Muscle layer of colon (tissue), 2 donors: ENCODE measurements around the gene SELENOH.
A peak's percentile ranks its signal among the peaks of the same experiment; 100 is the strongest.

Experiments
- H3K27ac ChIP-seq: one replicate; pipeline ENCODE4 v1.7.0; 2013; ENCODE audit warnings: low read depth, mild to moderate bottlenecking, low read length, moderate library complexity
- H3K27me3 ChIP-seq, 2 donors: one replicate each; pipeline ENCODE4 v1.7.0; 2013; ENCODE audit warnings: low read length in 2 of 2, mild to moderate bottlenecking in 2 of 2; ENCODE audit not compliant: insufficient read depth in 2 of 2, control insufficient read depth in 1 of 2
- H3K36me3 ChIP-seq: one replicate; pipeline ENCODE4 v1.7.0; 2013; ENCODE audit warnings: mild to moderate bottlenecking, low read length; ENCODE audit not compliant: insufficient read depth
- H3K4me1 ChIP-seq: one replicate; pipeline ENCODE4 v1.7.0; 2013; ENCODE audit warnings: mild to moderate bottlenecking, low read length; ENCODE audit not compliant: insufficient read depth
- H3K4me3 ChIP-seq, 2 donors: one replicate each; pipeline ENCODE4 v1.7.0; 2013; ENCODE audit warnings: low read length in 2 of 2, low read depth in 1 of 2, mild to moderate bottlenecking in 1 of 2, moderate library complexity in 1 of 2
- H3K9ac ChIP-seq: one replicate; pipeline ENCODE4 v1.7.0; 2013; ENCODE audit warnings: low read length
- H3K9me3 ChIP-seq: one replicate; pipeline ENCODE4 v1.7.0; 2013; ENCODE audit warnings: mild to moderate bottlenecking, low read length
- donor health status: abdominal sarcoma.
- donor health status: Adenocarcinoma of cecum.

Gene SELENOH

DNA sequence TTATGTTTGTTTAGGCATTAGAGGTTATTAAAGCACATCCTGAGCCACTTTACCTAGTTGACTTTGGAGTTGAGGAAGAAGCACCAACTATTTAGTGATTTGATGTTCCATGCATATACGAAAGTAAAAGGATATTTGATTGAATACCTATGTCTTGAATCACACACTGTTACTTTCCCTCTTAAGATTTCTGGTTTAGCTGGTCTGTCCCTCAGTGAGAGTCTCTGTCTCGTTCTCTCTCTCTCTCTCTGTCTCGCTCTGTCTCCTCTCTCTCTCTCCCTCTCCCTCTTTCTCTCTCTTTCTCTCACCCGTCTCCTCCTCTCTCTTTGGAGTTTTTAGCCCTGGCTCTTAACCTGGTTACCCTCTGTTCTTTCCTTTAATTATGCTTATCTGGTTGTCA, 31.3 kb downstream of the SELENOH start:
- Histone ChIP-seq H3K4me3 (no peak overlapping the region), H3K27ac (no peak overlapping the region), H3K36me3 (no peaks in the 10 kb centered on the region), H3K9ac (no peak overlapping the region), H3K9me3 (no peaks in the 10 kb centered on the region), H3K4me1 (peaks cover 58% of the 10 kb centered on the region), H3K27me3 (no peaks in the 10 kb centered on the region)

- no peak overlapping the region for H3K9ac ChIP-seq
- H3K9me3 ChIP-seq: no peaks in the 10 kb centered on the region
- no peaks in the 10 kb centered on the region for H3K36me3 ChIP-seq
- peaks cover 63% of the 10 kb centered on the region for H3K4me1 ChIP-seq
- no peaks in the 10 kb centered on the region for H3K27me3 ChIP-seq
- no peak overlapping the region for H3K27ac ChIP-seq
- no peak overlapping the region for H3K4me3 ChIP-seq
Measured at GRCh38 chr11:57773026-57773598, 31.8 kb downstream of the SELENOH start.

DNA sequence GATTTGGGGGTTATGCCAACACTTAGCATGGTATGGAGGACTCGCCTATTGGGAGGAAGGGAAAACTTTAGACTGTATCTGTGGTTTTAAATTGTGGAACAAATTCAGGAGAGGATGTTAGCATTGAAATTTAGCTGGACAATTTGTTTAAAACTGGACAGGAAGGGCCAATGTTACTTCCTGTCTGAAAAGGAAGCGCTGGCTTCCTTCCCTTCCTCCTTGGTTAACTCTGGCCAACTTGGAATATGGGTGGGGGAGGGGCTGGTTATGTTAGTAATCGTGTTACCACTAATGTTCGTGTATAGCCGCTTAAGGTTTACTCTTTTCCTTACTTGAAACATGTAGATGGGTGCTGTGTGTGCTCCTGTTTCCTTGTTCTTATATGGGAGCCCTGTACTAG, 34.2 kb downstream of the SELENOH start:
- peaks cover 79% of the 10 kb centered on the region for H3K4me1 ChIP-seq
- no peaks in the 10 kb centered on the region for H3K9me3 ChIP-seq
- no peaks in the 10 kb centered on the region for H3K27me3 ChIP-seq
- H3K27ac ChIP-seq: peak overlapping the region; percentile 35
- peak overlapping the region in 1 of 2 donors; percentile 6 for H3K4me3 ChIP-seq
- no peak overlapping the region for H3K9ac ChIP-seq
- H3K36me3 ChIP-seq: peaks cover 1% of the 10 kb centered on the region

DNA sequence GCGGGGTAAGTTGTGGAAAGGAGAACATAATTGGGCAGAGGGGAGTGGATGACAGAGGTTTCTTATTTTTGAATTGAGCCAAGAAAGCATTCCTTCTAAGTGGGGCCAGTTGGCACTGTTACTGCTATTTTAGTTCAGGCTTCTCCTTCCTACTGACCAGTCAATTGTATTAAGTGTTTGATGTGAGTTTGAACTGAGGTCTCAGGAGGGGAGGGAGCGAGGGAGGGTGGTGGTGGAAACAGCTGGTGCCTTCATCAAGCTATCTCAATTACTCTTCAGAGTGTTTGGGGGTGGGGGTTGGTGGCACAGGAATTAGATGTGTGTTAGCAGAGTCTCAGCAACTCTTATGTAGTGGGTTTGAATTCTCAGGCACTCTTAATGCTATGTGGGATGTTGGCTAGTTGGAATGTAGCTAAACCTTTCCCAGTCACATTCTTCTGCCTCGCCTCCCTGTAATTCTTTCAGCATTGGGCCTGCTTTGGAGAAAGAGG, 34.8 kb downstream of the SELENOH start:
- H3K4me3 ChIP-seq: peak overlapping the region in 1 of 2 donors; percentile 6
- H3K27me3 ChIP-seq: no peaks in the 10 kb centered on the region
- no peaks in the 10 kb centered on the region for H3K9me3 ChIP-seq
- peak overlapping the region; percentile 35 for H3K27ac ChIP-seq
- peaks cover 4% of the 10 kb centered on the region for H3K36me3 ChIP-seq
- H3K9ac ChIP-seq: no peak overlapping the region
- peaks cover 84% of the 10 kb centered on the region for H3K4me1 ChIP-seq

GRCh38 chr11:57776577-57777210, 35.4 kb downstream of the SELENOH start:
- Histone ChIP-seq H3K4me1 (peaks cover 91% of the 10 kb centered on the region), H3K4me3 (peak overlapping the region in 1 of 2 donors; percentile 6), H3K9ac (no peak overlapping the region), H3K27me3 (no peaks in the 10 kb centered on the region), H3K9me3 (no peaks in the 10 kb centered on the region), H3K27ac (peak overlapping the region; percentile 35), H3K36me3 (peaks cover 4% of the 10 kb centered on the region)

GRCh38 chr11:57777969-57778317, 36.7 kb downstream of the SELENOH start:
- H3K4me3 ChIP-seq: peak overlapping the region in 1 of 2 donors; percentile 38
- H3K27me3 ChIP-seq: no peaks in the 10 kb centered on the region
- H3K4me1 ChIP-seq: peaks cover 94% of the 10 kb centered on the region
- peaks cover 4% of the 10 kb centered on the region for H3K36me3 ChIP-seq
- no peaks in the 10 kb centered on the region for H3K9me3 ChIP-seq
- H3K27ac ChIP-seq: peak overlapping the region; percentile 35
- H3K9ac ChIP-seq: peak overlapping the region; percentile 54

GRCh38 chr11:57778318-57779037, 37.2 kb downstream of the SELENOH start:
- peak overlapping the region; percentile 76 for H3K27ac ChIP-seq
- peak overlapping the region in 1 of 2 donors; percentile 38 for H3K4me3 ChIP-seq
- H3K9me3 ChIP-seq: no peaks in the 10 kb centered on the region
- peaks cover 91% of the 10 kb centered on the region for H3K4me1 ChIP-seq
- H3K36me3 ChIP-seq: peaks cover 4% of the 10 kb centered on the region
- H3K9ac ChIP-seq: peak overlapping the region; percentile 54
- no peaks in the 10 kb centered on the region for H3K27me3 ChIP-seq

DNA sequence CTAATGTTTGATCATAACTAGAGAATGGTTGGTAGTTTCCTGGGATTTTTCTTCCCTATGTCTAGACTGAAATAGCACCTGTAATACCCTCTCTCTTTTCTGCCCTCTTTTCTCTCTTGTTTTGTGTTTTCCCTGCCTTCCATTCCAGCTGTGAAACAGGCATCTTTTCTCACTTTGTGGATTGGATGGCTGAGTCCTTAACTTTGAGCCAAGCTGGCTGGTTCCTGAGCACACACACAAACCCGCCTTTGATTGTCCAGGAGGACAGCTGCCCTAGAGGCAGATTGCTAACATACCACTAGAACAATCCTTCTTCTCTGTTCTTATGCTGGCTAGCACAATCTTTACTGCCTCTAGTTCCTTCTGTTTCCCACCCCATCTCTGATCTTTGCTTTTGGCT, 38.0 kb downstream of the SELENOH start:
- Histone ChIP-seq H3K4me3 (peak overlapping the region in 1 of 2 donors; percentile 8), H3K4me1 (peaks cover 88% of the 10 kb centered on the region)

DNA sequence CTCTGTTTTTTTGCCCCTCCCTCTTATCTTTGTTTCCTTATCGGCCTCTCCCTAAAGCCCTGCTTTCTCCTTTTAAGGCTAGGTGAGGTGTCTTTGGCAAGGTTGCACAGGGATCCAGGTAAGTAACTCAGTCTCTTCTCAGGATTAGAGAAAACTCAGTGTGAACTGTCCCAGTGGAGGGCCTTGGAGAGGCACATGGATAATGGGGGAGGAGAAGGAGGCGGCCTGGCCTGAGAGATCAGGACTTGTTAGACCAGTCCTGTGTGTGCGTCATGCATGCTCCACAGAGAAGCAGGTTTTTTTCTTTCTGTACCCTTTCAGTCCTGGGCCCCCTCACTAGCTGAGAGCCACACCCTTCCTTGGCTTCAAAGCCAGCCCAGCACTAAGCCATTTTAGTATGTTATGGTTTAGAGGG, 40.2 kb downstream of the SELENOH start:
- Histone ChIP-seq H3K36me3 (peaks cover 4% of the 10 kb centered on the region), H3K27me3 (no peaks in the 10 kb centered on the region), H3K9ac (no peak overlapping the region), H3K9me3 (no peaks in the 10 kb centered on the region), H3K27ac (peak overlapping the region; percentile 45), H3K4me3 (no peak overlapping the region), H3K4me1 (peaks cover 80% of the 10 kb centered on the region)

More for the DNA sequence above, 38.0 kb downstream of the SELENOH start:
- Histone ChIP-seq H3K27ac (peak overlapping the region; percentile 76), H3K27me3 (no peaks in the 10 kb centered on the region), H3K9me3 (no peaks in the 10 kb centered on the region), H3K9ac (peak overlapping the region; percentile 54), H3K36me3 (peaks cover 4% of the 10 kb centered on the region)

GRCh38 chr11:57785072-57785471, 43.8 kb downstream of the SELENOH start:
- H3K4me3 ChIP-seq: no peak overlapping the region
- H3K27ac ChIP-seq: no peak overlapping the region
- H3K36me3 ChIP-seq: peaks cover 4% of the 10 kb centered on the region
- H3K27me3 ChIP-seq: no peaks in the 10 kb centered on the region
- H3K9ac ChIP-seq: no peak overlapping the region
- H3K9me3 ChIP-seq: no peaks in the 10 kb centered on the region
- peaks cover 78% of the 10 kb centered on the region for H3K4me1 ChIP-seq

- no peak overlapping the region for H3K4me3 ChIP-seq
Measured at GRCh38 chr11:57786436-57786835, 45.1 kb downstream of the SELENOH start.

More at GRCh38 chr11:57786436-57786835, 45.1 kb downstream of the SELENOH start:
- H3K36me3 ChIP-seq: no peaks in the 10 kb centered on the region
- no peak overlapping the region for H3K9ac ChIP-seq
- peaks cover 74% of the 10 kb centered on the region for H3K4me1 ChIP-seq
- no peak overlapping the region for H3K27ac ChIP-seq
- H3K9me3 ChIP-seq: no peaks in the 10 kb centered on the region
- no peaks in the 10 kb centered on the region for H3K27me3 ChIP-seq
